Peyer's patch (tissue), 4 donors: ENCODE data around the gene AK8. TPM values are rescaled to one million over a fixed set of nuclear protein-coding genes. Genes with fewer than 3 reads are reported as not detected.
"Not testable (repeated sequence)": the region's sequence is repeated elsewhere in the genome, so short reads cannot be mapped to it uniquely, and the experiment has no call there.

Experiments
- DNase-seq, 3 donors: peaks; one replicate each; pipeline ENCODE4 v3.0.0-alpha.2; 2017 to 2019
- H3K27ac ChIP-seq, 4 donors: fragments of 200-600 bp; sonication (generic); one replicate each; pipeline ENCODE4 v1.5.1; 2016 to 2019
- H3K27me3 ChIP-seq, 2 donors: fragments of 200-600 bp; sonication (generic); one replicate each; pipeline ENCODE4 v1.5.1; 2019
- H3K36me3 ChIP-seq, 3 donors: fragments of 200-600 bp; sonication (generic); one replicate each; pipeline ENCODE4 v1.5.1; 2016 to 2019
- H3K4me1 ChIP-seq, 4 donors: fragments of 200-600 bp; sonication (generic); one replicate each; pipeline ENCODE4 v1.5.1; 2016 to 2019
- H3K4me3 ChIP-seq, 4 donors: fragments of 200-600 bp; sonication (generic); 1 replicate in 3 of 4; 2 replicates in 1 of 4; pipeline ENCODE4 v1.5.1; 2016 to 2019; ENCODE audit warnings: mild to moderate bottlenecking in 1 of 4
- H3K9me3 ChIP-seq, 4 donors: fragments of 200-600 bp; sonication (generic); one replicate each; pipeline ENCODE4 v1.5.1; 2016 to 2019; ENCODE audit warnings: mild to moderate bottlenecking in 1 of 4
- POLR2A ChIP-seq, 2 donors: fragments of 450-650 bp; IDR thresholded peaks; one replicate each; pipeline ENCODE4 v1.5.1; 2017; ENCODE audit warnings: antibody characterized with exemption in 2 of 2, mild to moderate bottlenecking in 2 of 2, moderate library complexity in 2 of 2
- total RNA-seq, 4 donors: library from RNA; depleted of rRNA; stranded (reverse); fragments of >200 nt; gene quantifications; one replicate each; pipeline ENCODE4 v1.1.0, GENCODE V29; 2016
- TF ChIP-seq, protein P1 (sequence below), 6 experiments: fragments of 450-650 bp in 4 of 6; fragments of 200-600 bp in 2 of 6; sonication (generic) in 1 of 6; IDR thresholded peaks; one replicate each; pipeline ENCODE4 v1.5.1; 2017 to 2019; ENCODE audit warnings: antibody characterized with exemption in 6 of 6, mild to moderate bottlenecking in 3 of 6, moderate library complexity in 1 of 6

Gene AK8
- total RNA-seq, 4 donors from 2014 or later: not detected

- Histone ChIP-seq H3K27ac (no peak overlapping the region), H3K9me3 (no peaks in the 10 kb centered on the region), H3K36me3 (no peaks in the 10 kb centered on the region), H3K4me3 (no peak overlapping the region), H3K27me3 (no peaks in the 10 kb centered on the region), H3K4me1 (no peaks in the 10 kb centered on the region)
- no peak for DNase-seq
- TF ChIP-seq, protein P1, sequence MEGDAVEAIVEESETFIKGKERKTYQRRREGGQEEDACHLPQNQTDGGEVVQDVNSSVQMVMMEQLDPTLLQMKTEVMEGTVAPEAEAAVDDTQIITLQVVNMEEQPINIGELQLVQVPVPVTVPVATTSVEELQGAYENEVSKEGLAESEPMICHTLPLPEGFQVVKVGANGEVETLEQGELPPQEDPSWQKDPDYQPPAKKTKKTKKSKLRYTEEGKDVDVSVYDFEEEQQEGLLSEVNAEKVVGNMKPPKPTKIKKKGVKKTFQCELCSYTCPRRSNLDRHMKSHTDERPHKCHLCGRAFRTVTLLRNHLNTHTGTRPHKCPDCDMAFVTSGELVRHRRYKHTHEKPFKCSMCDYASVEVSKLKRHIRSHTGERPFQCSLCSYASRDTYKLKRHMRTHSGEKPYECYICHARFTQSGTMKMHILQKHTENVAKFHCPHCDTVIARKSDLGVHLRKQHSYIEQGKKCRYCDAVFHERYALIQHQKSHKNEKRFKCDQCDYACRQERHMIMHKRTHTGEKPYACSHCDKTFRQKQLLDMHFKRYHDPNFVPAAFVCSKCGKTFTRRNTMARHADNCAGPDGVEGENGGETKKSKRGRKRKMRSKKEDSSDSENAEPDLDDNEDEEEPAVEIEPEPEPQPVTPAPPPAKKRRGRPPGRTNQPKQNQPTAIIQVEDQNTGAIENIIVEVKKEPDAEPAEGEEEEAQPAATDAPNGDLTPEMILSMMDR (IDR thresholded peaks at IDR 0.05): no peak
Observed at GRCh38 chr9:132725306-132725705, 152.8 kb downstream of the AK8 start.

GRCh38 chr9:132723809-132724208 lies 154.3 kb downstream of the AK8 start:
- H3K4me1 ChIP-seq: no peaks in the 10 kb centered on the region
- no peak for TF ChIP-seq POLR2A (IDR thresholded peaks at IDR 0.05)
- TF ChIP-seq, protein P1 (IDR thresholded peaks at IDR 0.05): no peak

GRCh38 chr9:132722564-132723065 lies 155.5 kb downstream of the AK8 start:
- Histone ChIP-seq H3K9me3 (no peaks in the 10 kb centered on the region), H3K4me3 (no peak overlapping the region), H3K27ac (no peak overlapping the region), H3K4me1 (no peaks in the 10 kb centered on the region), H3K27me3 (no peaks in the 10 kb centered on the region), H3K36me3 (no peaks in the 10 kb centered on the region)
- TF ChIP-seq, protein P1 (IDR thresholded peaks at IDR 0.05): no peak
- TF ChIP-seq POLR2A (IDR thresholded peaks at IDR 0.05): no peak
- no peak for DNase-seq

More at GRCh38 chr9:132723809-132724208, 154.3 kb downstream of the AK8 start:
- Histone ChIP-seq H3K27ac (no peak overlapping the region), H3K27me3 (no peaks in the 10 kb centered on the region), H3K4me3 (no peak overlapping the region), H3K9me3 (no peaks in the 10 kb centered on the region), H3K36me3 (no peaks in the 10 kb centered on the region)
- no peak for DNase-seq

- Histone ChIP-seq H3K4me1 (no peaks in the 10 kb centered on the region), H3K36me3 (no peaks in the 10 kb centered on the region), H3K27ac (no peak overlapping the region), H3K9me3 (no peaks in the 10 kb centered on the region), H3K27me3 (no peaks in the 10 kb centered on the region), H3K4me3 (no peak overlapping the region)
- no peak for TF ChIP-seq POLR2A (IDR thresholded peaks at IDR 0.05)
- no peak for DNase-seq
Observed at GRCh38 chr9:132721661-132722060, 156.4 kb downstream of the AK8 start.

GRCh38 chr9:132718381-132718928 lies 159.6 kb downstream of the AK8 start:
- H3K4me3 ChIP-seq, H3K36me3 ChIP-seq, H3K27me3 ChIP-seq, H3K9me3 ChIP-seq, DNase-seq, H3K27ac ChIP-seq, H3K4me1 ChIP-seq: not testable (repeated sequence)

GRCh38 chr9:132717326-132717945 lies 160.6 kb downstream of the AK8 start:
- Histone ChIP-seq H3K27ac (no peak overlapping the region), H3K4me3 (no peak overlapping the region), H3K9me3 (no peaks in the 10 kb centered on the region), H3K36me3 (no peaks in the 10 kb centered on the region), H3K4me1 (no peaks in the 10 kb centered on the region), H3K27me3 (no peaks in the 10 kb centered on the region)
- TF ChIP-seq, protein P1 (IDR thresholded peaks at IDR 0.05): no peak
- TF ChIP-seq POLR2A (IDR thresholded peaks at IDR 0.05): no peak
- DNase-seq: no peak
